HEK293T (cell line): ENCODE measurements around the gene C16orf82.
A peak's percentile ranks its signal among the peaks of the same experiment; 100 is the strongest.
"Not testable (repeated sequence)": the region's sequence is repeated elsewhere in the genome, so short reads cannot be mapped to it uniquely, and the experiment has no call there.

Experiments used
- CTCF ChIA-PET: fragments of 350-600 bp; formaldehyde crosslinking; extraction: SDS; loops from one replicate; lab custom pipeline; 2021; ENCODE audit warnings: antibody characterized with exemption, inconsistent platforms; lab: Yijun Ruan, JAX
- POLR2A ChIA-PET: fragments of 350-600 bp; formaldehyde crosslinking; extraction: SDS; loops from one replicate; lab custom pipeline; 2020; ENCODE audit warnings: antibody characterized with exemption, inconsistent platforms; lab: Yijun Ruan, JAX
- DNase-seq: peaks from one replicate; pipeline ENCODE4 v3.0.0; 2012; ENCODE audit warnings: mixed read lengths; ENCODE audit errors: extremely low spot score
- ARNT ChIP-seq: fragments of 450-650 bp; IDR thresholded peaks from 2 replicates; pipeline ENCODE4 v1.6.1; 2017; ENCODE audit warnings: mild to moderate bottlenecking
- BHLHE40 ChIP-seq: fragments of 450-650 bp; IDR thresholded peaks from 2 replicates; pipeline ENCODE4 v1.6.1; 2016; ENCODE audit warnings: mild to moderate bottlenecking, moderate library complexity, borderline replicate concordance
- CTBP1 ChIP-seq: fragments of 450-650 bp; IDR thresholded peaks from 2 replicates; pipeline ENCODE4 v1.6.1; 2016; ENCODE audit warnings: borderline replicate concordance
- ELF4 ChIP-seq: fragments of 450-650 bp; IDR thresholded peaks from 2 replicates; pipeline ENCODE4 v1.6.1; 2017; ENCODE audit warnings: antibody characterized with exemption
- FOXA1 ChIP-seq: fragments of 450-650 bp; IDR thresholded peaks from 2 replicates; pipeline ENCODE4 v1.6.1; 2016; ENCODE audit warnings: mild to moderate bottlenecking
- FOXK2 ChIP-seq: fragments of 450-650 bp; IDR thresholded peaks from 2 replicates; pipeline ENCODE4 v1.6.1; 2016; ENCODE audit warnings: mild to moderate bottlenecking
- FOXM1 ChIP-seq: fragments of 450-650 bp; IDR thresholded peaks from 2 replicates; pipeline ENCODE4 v1.6.1; 2017; ENCODE audit warnings: mild to moderate bottlenecking, borderline replicate concordance
- HDGF ChIP-seq: fragments of 450-650 bp; IDR thresholded peaks from 2 replicates; pipeline ENCODE4 v1.6.1; 2017; ENCODE audit warnings: antibody characterized with exemption, borderline replicate concordance
- L3MBTL2 ChIP-seq: fragments of 450-650 bp; conservative IDR thresholded peaks from 2 replicates; pipeline ENCODE4 v1.6.1; 2016; ENCODE audit warnings: mild to moderate bottlenecking
- LEF1 ChIP-seq: fragments of 450-650 bp; IDR thresholded peaks from 2 replicates; pipeline ENCODE4 v1.6.1; 2017; ENCODE audit warnings: mild to moderate bottlenecking, borderline replicate concordance
- NFRKB ChIP-seq: fragments of 450-650 bp; IDR thresholded peaks from 2 replicates; pipeline ENCODE4 v1.6.1; 2016; ENCODE audit warnings: mild to moderate bottlenecking, moderate library complexity
- PKNOX1 ChIP-seq: fragments of 450-650 bp; IDR thresholded peaks from 2 replicates; pipeline ENCODE4 v1.6.1; 2016
- SP1 ChIP-seq: fragments of 450-650 bp; IDR thresholded peaks from 2 replicates; pipeline ENCODE4 v1.6.1; 2017
- SUZ12 ChIP-seq: fragments of 450-650 bp; IDR thresholded peaks from 2 replicates; pipeline ENCODE4 v1.6.1; 2016; ENCODE audit warnings: mild to moderate bottlenecking
- TARDBP ChIP-seq: fragments of 450-650 bp; IDR thresholded peaks from 2 replicates; pipeline ENCODE4 v1.6.1; 2016
- ZNF384 ChIP-seq: fragments of 450-650 bp; IDR thresholded peaks from 2 replicates; pipeline ENCODE4 v1.6.1; 2016

The C16orf82 gene

GRCh38 chr16:27058299-27058698 is 8.4 kb upstream of the C16orf82 start:
- POLR2A ChIA-PET: no interaction called here
- DNase-seq: no peak
- TF ChIP-seq CTBP1 (no peak), ARNT (no peak), ZNF384 (no peak), FOXM1 (no peak), TARDBP (no peak), NFRKB (no peak), FOXK2 (no peak), HDGF (no peak)
- CTCF ChIA-PET: no interaction called here

- no peak for DNase-seq
- TF ChIP-seq CTBP1 (no peak), SUZ12 (no peak), HDGF (no peak), LEF1 (no peak), ZNF384 (no peak), TARDBP (no peak), FOXK2 (no peak), FOXM1 (no peak)
- CTCF ChIA-PET: no interaction called here
- POLR2A ChIA-PET: no interaction called here
Measured at GRCh38 chr16:27070776-27071175, 4.0 kb downstream of the C16orf82 start.

GRCh38 chr16:27073733-27074132 is 7.0 kb downstream of the C16orf82 start:
- POLR2A ChIA-PET: no interaction called here
- TF ChIP-seq ZNF384 (no peak), ELF4 (no peak), L3MBTL2 (no peak), SP1 (no peak), FOXA1 (no peak), TARDBP (no peak)
- CTCF ChIA-PET: no interaction called here
- no peak for DNase-seq

- DNase-seq: peak; percentile 33
- ChIA-PET POLR2A (no interaction called here), CTCF (no interaction called here)
- TF ChIP-seq FOXM1 (no peak), BHLHE40 (no peak), NFRKB (no peak), TARDBP (no peak), CTBP1 (no peak), ELF4 (no peak), ARNT (no peak), SUZ12 (no peak), ZNF384 (no peak), HDGF (no peak), PKNOX1 (no peak), SP1 (no peak), LEF1 (no peak)
Measured at GRCh38 chr16:27080895-27081294, 14.2 kb downstream of the C16orf82 start.

GRCh38 chr16:27083861-27084261 is 17.1 kb downstream of the C16orf82 start:
- TF ChIP-seq HDGF (no peak), PKNOX1 (peak; percentile 94)
- POLR2A ChIA-PET: no interaction called here
- CTCF ChIA-PET: no interaction called here
- DNase-seq: peak; percentile 48

GRCh38 chr16:27084307-27085028 is 17.7 kb downstream of the C16orf82 start:
- CTCF ChIA-PET: no interaction called here
- POLR2A ChIA-PET: no interaction called here
- TF ChIP-seq CTBP1 (no peak), ARNT (no peak), TARDBP (no peak), FOXA1 (no peak), SUZ12 (no peak), NFRKB (no peak), HDGF (no peak), LEF1 (no peak), FOXK2 (no peak), ELF4 (no peak), ZNF384 (no peak), L3MBTL2 (no peak), SP1 (no peak), PKNOX1 (no peak), FOXM1 (no peak), BHLHE40 (no peak)
- no peak for DNase-seq

- POLR2A ChIA-PET: no interaction called here
- TF ChIP-seq PKNOX1 (no peak), TARDBP (no peak), LEF1 (no peak), BHLHE40 (no peak), CTBP1 (no peak), FOXK2 (no peak), ELF4 (no peak), FOXM1 (no peak), SUZ12 (no peak), ZNF384 (no peak), ARNT (no peak), NFRKB (no peak)
- CTCF ChIA-PET: no interaction called here
Measured at GRCh38 chr16:27085182-27085581, 18.5 kb downstream of the C16orf82 start.

GRCh38 chr16:27086031-27086430 is 19.3 kb downstream of the C16orf82 start:
- POLR2A ChIA-PET, DNase-seq, CTCF ChIA-PET: not testable (repeated sequence)

More at GRCh38 chr16:27085182-27085581, 18.5 kb downstream of the C16orf82 start:
- no peak for DNase-seq
